Hepatic stellate cell (primary cell): Measurements from ENCODE around the gene MDFI.

Experiments used
- DNase-seq: peaks from one replicate; pipeline ENCODE4 v3.0.0; 2011; ENCODE audit warnings: low spot score

MDFI gene

GRCh38 chr6:41688256-41688965 is 50.1 kb downstream of the MDFI start:
- DNase-seq = no peak

GRCh38 chr6:41689171-41690008 is 51.1 kb downstream of the MDFI start:
- peak; percentile 65 for DNase-seq

GRCh38 chr6:41690541-41691330 is 52.5 kb downstream of the MDFI start:
- DNase-seq = no peak

GRCh38 chr6:41691426-41692079 is 53.3 kb downstream of the MDFI start:
- DNase-seq = no peak

GRCh38 chr6:41692080-41692675 is 53.9 kb downstream of the MDFI start:
- DNase-seq = no peak

GRCh38 chr6:41692730-41693129 is 54.5 kb downstream of the MDFI start:
- DNase-seq = no peak

- DNase-seq = no peak
These were observed 55.3 kb downstream of the MDFI start for GRCh38 chr6:41693281-41694240.

- peak; percentile 67 for DNase-seq
These were observed 56.7 kb downstream of the MDFI start for GRCh38 chr6:41694815-41695526.

GRCh38 chr6:41695825-41696224 is 57.6 kb downstream of the MDFI start:
- no peak for DNase-seq

GRCh38 chr6:41696788-41697187 is 58.5 kb downstream of the MDFI start:
- no peak for DNase-seq

GRCh38 chr6:41697861-41698781 is 59.9 kb downstream of the MDFI start:
- peak; percentile 96 for DNase-seq

- no peak for DNase-seq
These were observed 60.8 kb downstream of the MDFI start for GRCh38 chr6:41699063-41699462.

GRCh38 chr6:41700463-41701347 is 62.4 kb downstream of the MDFI start:
- DNase-seq = no peak

GRCh38 chr6:41702089-41702745 is 63.9 kb downstream of the MDFI start:
- DNase-seq = no peak

- DNase-seq = no peak
These were observed 64.7 kb downstream of the MDFI start for GRCh38 chr6:41702771-41703494.
